D721Med (cell line): ENCODE results near the gene RELCH.
"Not testable (repeated sequence)": the region's sequence is repeated elsewhere in the genome, so short reads cannot be mapped to it uniquely, and the experiment has no call there.

ENCODE experiments used
- DNase-seq: peaks from one replicate; pipeline ENCODE4 v3.0.0; 2011; ENCODE audit warnings: low spot score; ENCODE audit not compliant: insufficient read length
- FAIRE-seq: peaks from 2 replicates; lab custom pipeline; 2011; peaks lifted over from hg19 to GRCh38; lab: Jason Lieb, UNC
- TF ChIP-seq, protein P1 (sequence below): IDR thresholded peaks from 2 replicates; pipeline ENCODE4 v1.5.1; 2012; ENCODE audit warnings: mild to moderate bottlenecking, control low read depth; ENCODE audit not compliant: insufficient read depth; ENCODE audit errors: missing control alignments

The RELCH gene

GRCh38 chr18:62157843-62158242 is 29.2 kb upstream of the RELCH start:
- FAIRE-seq (no peak), DNase-seq (no peak)
- TF ChIP-seq, protein P1, sequence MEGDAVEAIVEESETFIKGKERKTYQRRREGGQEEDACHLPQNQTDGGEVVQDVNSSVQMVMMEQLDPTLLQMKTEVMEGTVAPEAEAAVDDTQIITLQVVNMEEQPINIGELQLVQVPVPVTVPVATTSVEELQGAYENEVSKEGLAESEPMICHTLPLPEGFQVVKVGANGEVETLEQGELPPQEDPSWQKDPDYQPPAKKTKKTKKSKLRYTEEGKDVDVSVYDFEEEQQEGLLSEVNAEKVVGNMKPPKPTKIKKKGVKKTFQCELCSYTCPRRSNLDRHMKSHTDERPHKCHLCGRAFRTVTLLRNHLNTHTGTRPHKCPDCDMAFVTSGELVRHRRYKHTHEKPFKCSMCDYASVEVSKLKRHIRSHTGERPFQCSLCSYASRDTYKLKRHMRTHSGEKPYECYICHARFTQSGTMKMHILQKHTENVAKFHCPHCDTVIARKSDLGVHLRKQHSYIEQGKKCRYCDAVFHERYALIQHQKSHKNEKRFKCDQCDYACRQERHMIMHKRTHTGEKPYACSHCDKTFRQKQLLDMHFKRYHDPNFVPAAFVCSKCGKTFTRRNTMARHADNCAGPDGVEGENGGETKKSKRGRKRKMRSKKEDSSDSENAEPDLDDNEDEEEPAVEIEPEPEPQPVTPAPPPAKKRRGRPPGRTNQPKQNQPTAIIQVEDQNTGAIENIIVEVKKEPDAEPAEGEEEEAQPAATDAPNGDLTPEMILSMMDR: no peak

GRCh38 chr18:62164310-62164709 is 22.7 kb upstream of the RELCH start:
- FAIRE-seq (no peak), DNase-seq (no peak)
- TF ChIP-seq, protein P1: no peak

- DNase-seq (no peak), FAIRE-seq (peak; percentile 93)
- TF ChIP-seq, protein P1: no peak
Measured at GRCh38 chr18:62164855-62165487, 22.1 kb upstream of the RELCH start.

DNA sequence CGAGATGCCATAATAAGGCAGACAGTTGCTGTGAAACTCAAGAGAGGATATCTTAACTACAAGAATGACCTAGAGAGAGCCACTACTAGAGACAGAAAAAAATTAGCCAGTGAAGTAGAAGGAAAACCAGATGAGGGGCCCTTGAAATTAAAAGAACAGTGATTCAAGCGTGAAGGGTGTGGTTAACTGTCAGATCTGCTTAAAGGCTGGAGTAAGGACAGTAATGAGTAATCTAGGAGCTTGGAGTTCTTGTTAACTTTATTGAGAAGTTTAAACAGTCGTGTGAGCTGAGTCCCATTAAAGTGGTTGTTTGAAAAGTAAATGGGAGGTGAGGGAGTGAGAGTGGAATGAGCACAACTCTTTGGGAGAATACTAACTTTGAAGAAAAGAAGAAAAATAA is 21.5 kb upstream of the RELCH start:
- DNase-seq (no peak), FAIRE-seq (no peak)
- TF ChIP-seq, protein P1: no peak

- FAIRE-seq: peak; percentile 90
Measured at GRCh38 chr18:62166524-62166923, 20.5 kb upstream of the RELCH start.

DNA sequence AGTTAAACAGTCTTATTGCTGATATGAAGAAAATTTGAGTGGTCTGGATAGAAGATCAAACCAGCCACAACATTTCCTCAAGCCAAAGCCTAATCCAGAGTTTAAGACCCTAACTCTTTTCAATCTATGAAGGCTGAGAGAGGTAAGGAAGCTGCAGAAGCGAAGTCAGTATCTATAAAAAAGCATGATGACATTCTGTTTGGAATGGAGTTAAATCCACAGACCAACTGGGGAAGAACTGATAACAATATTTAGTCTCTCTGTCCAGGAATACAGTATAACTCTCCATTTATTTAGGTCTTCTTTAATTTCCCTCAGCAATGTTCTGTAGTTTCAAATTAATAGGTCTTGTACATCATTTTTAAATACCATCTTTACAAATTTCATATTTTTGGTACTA is 16.2 kb upstream of the RELCH start:
- TF ChIP-seq, protein P1: no peak
- DNase-seq (no peak), FAIRE-seq (no peak)

More at GRCh38 chr18:62166524-62166923, 20.5 kb upstream of the RELCH start:
- not testable (repeated sequence) for DNase-seq

DNA sequence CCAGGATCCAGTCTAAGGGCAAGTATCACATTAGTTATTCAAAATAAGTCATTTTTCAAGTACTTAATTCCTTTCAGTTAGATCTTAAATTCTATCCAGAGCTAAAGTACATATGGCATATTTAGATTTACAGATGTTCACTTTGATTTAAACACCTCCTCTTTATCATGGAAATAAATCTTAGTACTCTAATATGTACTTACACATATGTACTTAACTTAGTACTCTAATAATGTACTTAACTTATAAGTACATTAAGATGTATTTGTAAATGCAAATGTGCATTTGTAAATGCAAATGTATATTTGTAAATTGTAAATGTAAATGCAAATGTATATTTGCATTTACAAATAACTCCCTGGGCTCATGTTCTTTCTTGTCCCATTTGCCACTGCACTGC is 14.8 kb upstream of the RELCH start:
- TF ChIP-seq, protein P1: no peak
- DNase-seq: no peak
- FAIRE-seq: peak; percentile 99
